Measurements from ENCODE around the gene TBCEL.

DNA sequence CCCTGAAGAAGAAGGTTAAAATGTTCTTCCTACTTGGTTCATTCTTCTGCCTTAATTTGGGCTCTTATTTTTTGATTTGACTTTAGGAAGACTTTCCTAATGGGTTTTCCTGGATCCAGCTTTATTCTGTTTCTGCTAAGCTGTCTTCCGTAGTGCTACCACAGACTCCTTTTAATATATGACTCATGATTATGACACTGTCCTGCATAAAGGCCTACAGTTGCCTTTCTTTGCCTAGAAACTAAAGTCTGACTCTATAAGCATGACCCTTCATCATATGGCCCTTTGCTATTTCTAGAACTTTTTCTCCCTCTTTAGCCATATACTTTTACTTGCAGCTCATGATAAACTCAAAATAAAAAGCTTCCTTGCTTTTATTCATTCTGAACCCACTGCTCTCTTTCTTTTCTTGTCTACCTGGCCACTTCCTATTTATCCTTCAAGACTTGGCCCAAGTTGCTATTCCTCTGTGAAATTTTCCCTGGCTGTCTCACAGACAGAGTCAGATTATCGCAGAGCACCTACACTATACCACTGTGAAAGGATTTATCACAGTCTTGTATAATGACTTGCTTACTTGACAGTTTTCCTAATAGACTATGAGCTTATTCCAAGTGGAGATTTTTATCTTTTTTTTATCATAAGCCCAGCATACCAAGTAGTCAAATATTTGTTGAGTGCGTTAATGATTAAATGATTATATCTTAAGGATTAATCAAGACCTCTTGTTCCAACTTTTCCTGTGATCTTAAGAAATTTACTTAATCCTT, 24.7 kb downstream of the TBCEL start:
- TF ChIP-seq, protein P1, sequence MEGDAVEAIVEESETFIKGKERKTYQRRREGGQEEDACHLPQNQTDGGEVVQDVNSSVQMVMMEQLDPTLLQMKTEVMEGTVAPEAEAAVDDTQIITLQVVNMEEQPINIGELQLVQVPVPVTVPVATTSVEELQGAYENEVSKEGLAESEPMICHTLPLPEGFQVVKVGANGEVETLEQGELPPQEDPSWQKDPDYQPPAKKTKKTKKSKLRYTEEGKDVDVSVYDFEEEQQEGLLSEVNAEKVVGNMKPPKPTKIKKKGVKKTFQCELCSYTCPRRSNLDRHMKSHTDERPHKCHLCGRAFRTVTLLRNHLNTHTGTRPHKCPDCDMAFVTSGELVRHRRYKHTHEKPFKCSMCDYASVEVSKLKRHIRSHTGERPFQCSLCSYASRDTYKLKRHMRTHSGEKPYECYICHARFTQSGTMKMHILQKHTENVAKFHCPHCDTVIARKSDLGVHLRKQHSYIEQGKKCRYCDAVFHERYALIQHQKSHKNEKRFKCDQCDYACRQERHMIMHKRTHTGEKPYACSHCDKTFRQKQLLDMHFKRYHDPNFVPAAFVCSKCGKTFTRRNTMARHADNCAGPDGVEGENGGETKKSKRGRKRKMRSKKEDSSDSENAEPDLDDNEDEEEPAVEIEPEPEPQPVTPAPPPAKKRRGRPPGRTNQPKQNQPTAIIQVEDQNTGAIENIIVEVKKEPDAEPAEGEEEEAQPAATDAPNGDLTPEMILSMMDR (IDR thresholded peaks at IDR 0.05), result no peak
- TF ChIP-seq POLR2A (IDR thresholded peaks at IDR 0.05), result no peak

Measured in Peyer's patch (tissue), 4 donors.